ENCODE measurements around the gene MAP3K2.

The MAP3K2 gene

GRCh38 chr2:127422559-127423477 is 35.0 kb upstream of the MAP3K2 start:
- peak in 6 of 42 donors; percentile 8 to 41 (median 17) for DNase-seq
- intact Hi-C loops (cut with DNase I) = no loop called here

GRCh38 chr2:127421871-127422558 is 34.2 kb upstream of the MAP3K2 start:
- intact Hi-C loops (cut with DNase I) = no loop called here
- peak in 4 of 42 donors; percentile 4 to 40 (median 10) for DNase-seq

- intact Hi-C loops (cut with DNase I) = no loop called here
Measured at GRCh38 chr2:127421116-127421800, 33.5 kb upstream of the MAP3K2 start.

GRCh38 chr2:127420039-127420864 is 32.5 kb upstream of the MAP3K2 start:
- DNase-seq = peak in 3 of 42 donors; percentile 8 to 38 (median 13)
- intact Hi-C loops (cut with DNase I) = no loop called here

More at GRCh38 chr2:127421116-127421800, 33.5 kb upstream of the MAP3K2 start:
- peak in 3 of 42 donors; percentile 7 to 37 (median 12) for DNase-seq

- intact Hi-C loops (cut with DNase I) = loop anchor here (2.0 kb wide), 1 partner anchor 15 kb away; no protein-coding TSS in a partner anchor
Measured at GRCh38 chr2:127419448-127420038, 31.8 kb upstream of the MAP3K2 start.

GRCh38 chr2:127419112-127419430 is 31.3 kb upstream of the MAP3K2 start:
- no peak for DNase-seq
- intact Hi-C loops (cut with DNase I) = loop anchor here (2.0 kb wide), 1 partner anchor 14 kb away; no protein-coding TSS in a partner anchor

More at GRCh38 chr2:127419448-127420038, 31.8 kb upstream of the MAP3K2 start:
- peak in 2 of 42 donors; percentile 8 for DNase-seq

GRCh38 chr2:127418300-127419111 is 30.7 kb upstream of the MAP3K2 start, which contains the start of gene PROC:
TSS of gene PROC (plus strand) at chr2:127418427. CDS start at chr2:127419943, 1,516 bp downstream.
- DNase-seq = peak in 4 of 42 donors; percentile 2 to 31 (median 6)
- intact Hi-C loops (cut with DNase I) = loop anchor here (2.0 kb wide), 1 partner anchor 14 kb away; no protein-coding TSS in a partner anchor

- intact Hi-C loops (cut with DNase I) = no loop called here
- DNase-seq = peak in 2 of 42 donors; percentile 13 to 34
Measured at GRCh38 chr2:127417406-127417805, 29.6 kb upstream of the MAP3K2 start.

GRCh38 chr2:127416506-127417001 is 28.8 kb upstream of the MAP3K2 start:
- peak in 11 of 42 donors; percentile 25 to 59 (median 39) for DNase-seq
- intact Hi-C loops (cut with DNase I) = no loop called here

GRCh38 chr2:127415593-127416505 is 28.1 kb upstream of the MAP3K2 start:
- intact Hi-C loops (cut with DNase I) = no loop called here

GRCh38 chr2:127414638-127415592 is 27.1 kb upstream of the MAP3K2 start:
- intact Hi-C loops (cut with DNase I) = no loop called here
- DNase-seq = no peak

More at GRCh38 chr2:127415593-127416505, 28.1 kb upstream of the MAP3K2 start:
- peak in 41 of 42 donors; percentile 44 to 83 (median 67) for DNase-seq

- peak in 1 of 42 donors; percentile 3 for DNase-seq
- intact Hi-C loops (cut with DNase I) = no loop called here
Measured at GRCh38 chr2:127413782-127414637, 26.2 kb upstream of the MAP3K2 start.

- intact Hi-C loops (cut with DNase I) = no loop called here
- DNase-seq = no peak
Measured at GRCh38 chr2:127413200-127413599, 25.4 kb upstream of the MAP3K2 start.

Measured in head of caudate nucleus (tissue), 42 donors.